Activated CD8-positive, alpha-beta T cell treated with anti-CD3 and anti-CD28 coated beads for 36 hours (primary cell): Measurements from ENCODE around the gene NFATC2. TPM values are rescaled to one million over a fixed set of nuclear protein-coding genes. Genes with fewer than 3 reads are reported as not detected.

Experiments used
- ATAC-seq: fragments of 200-7000 bp; cut with Tn5 transposase; one replicate; pipeline ENCODE4 v1.10.0; 2021; ENCODE audit warnings: mild to moderate bottlenecking, moderate library complexity
- CTCF ChIA-PET: fragments of 350-600 bp; sonication (Branson Sonifier 250); formaldehyde crosslinking; loops from one replicate; lab custom pipeline; 2021; ENCODE audit warnings: antibody characterized with exemption; lab: Charles Lee
- POLR2A ChIA-PET: fragments of 350-600 bp; sonication (Branson Sonifier 250); formaldehyde crosslinking; loops from one replicate; lab custom pipeline; 2021; ENCODE audit warnings: antibody characterized with exemption; lab: Charles Lee
- DNase-seq: peaks from one replicate; pipeline ENCODE4 v3.0.0-alpha.2; 2020
- H3K27ac Mint-ChIP-seq: one replicate; pipeline ENCODE4 v1.8.0; 2021; ENCODE audit warnings: mild to moderate bottlenecking, mixed read lengths
- H3K27me3 Mint-ChIP-seq: one replicate; pipeline ENCODE4 v1.8.0; 2021; ENCODE audit warnings: mixed read lengths
- H3K36me3 Mint-ChIP-seq: one replicate; pipeline ENCODE4 v1.8.0; 2021; ENCODE audit warnings: low read depth, mixed read lengths
- H3K4me1 Mint-ChIP-seq: one replicate; pipeline ENCODE4 v1.8.0; 2021; ENCODE audit warnings: low read depth, mixed read lengths
- H3K4me3 Mint-ChIP-seq: one replicate; pipeline ENCODE4 v1.8.0; 2021; ENCODE audit warnings: mild to moderate bottlenecking, moderate library complexity, mixed read lengths
- H3K9me3 Mint-ChIP-seq: one replicate; pipeline ENCODE4 v1.8.0; 2021; ENCODE audit warnings: mixed read lengths
- intact Hi-C: fragments of 100-400 bp; cut with micrococcal nuclease; formaldehyde crosslinking; loops from one replicate; pipeline ENCODE4 v1.10.0; 2022
- total RNA-seq, 2 experiments: library from RNA; stranded (reverse); gene quantifications; one replicate each; pipeline ENCODE4 v1.2.3, GENCODE V29; 2021
- TF ChIP-seq, protein P1 (sequence below): fragments of 200-600 bp; IDR thresholded peaks from one replicate; pipeline ENCODE4 v1.8.0; 2022; ENCODE audit warnings: antibody characterized with exemption, mild to moderate bottlenecking

NFATC2 gene
- total RNA-seq, 2 experiments from 2014 or later: 38.3 to 40.9 TPM

DNA sequence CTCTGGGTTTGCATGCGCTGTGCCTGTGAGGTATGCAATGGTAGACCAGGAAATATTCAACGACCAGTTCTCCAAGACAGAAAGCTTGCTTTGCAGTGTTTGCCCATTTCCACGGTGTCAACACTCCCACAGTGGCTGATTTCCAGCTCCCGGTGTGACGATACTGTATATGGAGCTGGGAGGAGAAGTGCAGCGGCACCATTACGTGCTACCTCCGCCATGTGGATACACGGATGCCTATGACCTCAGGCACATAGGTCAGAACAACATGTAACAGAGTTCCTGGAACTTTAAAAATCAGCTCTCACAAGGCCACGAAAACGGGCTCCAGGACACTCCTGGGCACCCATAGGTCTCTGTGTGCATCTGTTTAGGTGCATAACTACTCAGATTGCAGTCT lies 51.1 kb downstream of the NFATC2 start:
- TF ChIP-seq, protein P1, sequence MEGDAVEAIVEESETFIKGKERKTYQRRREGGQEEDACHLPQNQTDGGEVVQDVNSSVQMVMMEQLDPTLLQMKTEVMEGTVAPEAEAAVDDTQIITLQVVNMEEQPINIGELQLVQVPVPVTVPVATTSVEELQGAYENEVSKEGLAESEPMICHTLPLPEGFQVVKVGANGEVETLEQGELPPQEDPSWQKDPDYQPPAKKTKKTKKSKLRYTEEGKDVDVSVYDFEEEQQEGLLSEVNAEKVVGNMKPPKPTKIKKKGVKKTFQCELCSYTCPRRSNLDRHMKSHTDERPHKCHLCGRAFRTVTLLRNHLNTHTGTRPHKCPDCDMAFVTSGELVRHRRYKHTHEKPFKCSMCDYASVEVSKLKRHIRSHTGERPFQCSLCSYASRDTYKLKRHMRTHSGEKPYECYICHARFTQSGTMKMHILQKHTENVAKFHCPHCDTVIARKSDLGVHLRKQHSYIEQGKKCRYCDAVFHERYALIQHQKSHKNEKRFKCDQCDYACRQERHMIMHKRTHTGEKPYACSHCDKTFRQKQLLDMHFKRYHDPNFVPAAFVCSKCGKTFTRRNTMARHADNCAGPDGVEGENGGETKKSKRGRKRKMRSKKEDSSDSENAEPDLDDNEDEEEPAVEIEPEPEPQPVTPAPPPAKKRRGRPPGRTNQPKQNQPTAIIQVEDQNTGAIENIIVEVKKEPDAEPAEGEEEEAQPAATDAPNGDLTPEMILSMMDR: no peak
- Mint-ChIP-seq H3K36me3 (peaks cover 82% of the 10 kb centered on the region), H3K9me3 (no peaks in the 10 kb centered on the region), H3K27me3 (no peaks in the 10 kb centered on the region), H3K4me1 (peaks cover 90% of the 10 kb centered on the region), H3K4me3 (no peak overlapping the region), H3K27ac (peak overlapping the region; percentile 66)
- DNase-seq: no peak
- no peak for ATAC-seq
- CTCF ChIA-PET: interaction anchor here (4.2 kb wide), 1 partner anchor 51 kb away, joined by 17 read pairs; the partner anchor contains the start of gene NFATC2
- intact Hi-C loops: no loop called here
- POLR2A ChIA-PET: interaction anchor here (0.8 to 6.4 kb wide), 6 partner anchors 8 to 104 kb away, joined by 3 to 56 read pairs (median 3); no protein-coding TSS in a partner anchor

GRCh38 chr20:51490635-51491034 lies 51.9 kb downstream of the NFATC2 start:
- TF ChIP-seq, protein P1: no peak
- H3K27me3 Mint-ChIP-seq: no peaks in the 10 kb centered on the region
- ChIA-PET CTCF (interaction anchor here (4.2 kb wide), 1 partner anchor 52 kb away, joined by 17 read pairs; the partner anchor contains the start of gene NFATC2), POLR2A (interaction anchor here (1.1 to 6.4 kb wide), 6 partner anchors 9 to 105 kb away, joined by 3 to 56 read pairs (median 3); no protein-coding TSS in a partner anchor)
- peaks cover 82% of the 10 kb centered on the region for H3K36me3 Mint-ChIP-seq
- no peak for ATAC-seq
- no peak for DNase-seq
- H3K9me3 Mint-ChIP-seq: no peaks in the 10 kb centered on the region
- intact Hi-C loops: no loop called here
- peak overlapping the region; percentile 12 for H3K27ac Mint-ChIP-seq
- peaks cover 90% of the 10 kb centered on the region for H3K4me1 Mint-ChIP-seq
- no peak overlapping the region for H3K4me3 Mint-ChIP-seq

DNA sequence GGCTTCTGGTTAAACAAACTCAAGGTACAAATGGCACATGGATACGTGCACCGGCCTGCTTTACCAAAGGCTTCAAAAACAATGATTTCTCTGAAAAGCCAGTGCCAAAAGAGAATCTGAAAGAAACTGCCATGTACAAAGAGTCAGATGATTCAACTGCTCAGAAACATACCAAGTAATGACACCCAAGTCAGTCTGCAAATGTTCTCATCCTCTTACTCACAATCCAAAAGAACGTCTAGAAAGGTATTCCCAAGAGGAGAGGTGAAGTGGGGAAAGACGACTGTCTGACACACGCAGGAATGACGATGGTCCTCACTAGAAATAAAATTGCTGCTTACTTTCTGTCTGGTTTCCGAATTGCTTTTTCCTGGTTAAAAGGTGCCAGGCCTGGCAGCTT lies 52.9 kb downstream of the NFATC2 start:
- CTCF ChIA-PET: interaction anchor here (0.9 kb wide), 1 partner anchor 23 kb away, joined by 3 read pairs; no protein-coding TSS in a partner anchor
- H3K27ac Mint-ChIP-seq: peak overlapping the region; percentile 40
- ATAC-seq: no peak
- intact Hi-C loops: no loop called here
- H3K4me1 Mint-ChIP-seq: peaks cover 90% of the 10 kb centered on the region
- no peaks in the 10 kb centered on the region for H3K9me3 Mint-ChIP-seq
- H3K27me3 Mint-ChIP-seq: no peaks in the 10 kb centered on the region
- DNase-seq: no peak
- H3K4me3 Mint-ChIP-seq: no peak overlapping the region
- POLR2A ChIA-PET: interaction anchor here (1.3 kb wide), 1 partner anchor 33 kb away, joined by 4 read pairs; no protein-coding TSS in a partner anchor
- TF ChIP-seq, protein P1: no peak
- H3K36me3 Mint-ChIP-seq: peaks cover 82% of the 10 kb centered on the region

DNA sequence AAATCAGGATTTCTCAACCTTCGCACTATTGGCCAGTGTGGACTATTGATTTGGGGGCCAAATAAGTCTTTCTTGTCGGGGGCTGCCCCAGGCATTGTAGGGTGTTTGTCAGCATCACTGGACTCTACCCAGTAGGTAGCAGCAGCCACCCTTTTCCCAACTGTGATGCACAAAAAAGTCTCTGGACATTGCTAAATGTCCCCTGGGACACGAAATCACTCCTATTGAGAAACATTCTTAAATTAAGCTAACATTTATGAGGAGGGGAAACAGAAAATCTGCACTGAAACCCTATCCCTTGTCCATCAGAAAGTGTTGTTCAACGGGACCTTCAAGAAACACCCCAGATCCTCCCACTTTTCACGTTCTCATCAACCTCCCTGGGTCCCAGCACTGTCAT lies 54.2 kb downstream of the NFATC2 start:
- intact Hi-C loops: no loop called here
- no peaks in the 10 kb centered on the region for H3K9me3 Mint-ChIP-seq
- DNase-seq (no peak), ATAC-seq (no peak)
- peaks cover 83% of the 10 kb centered on the region for H3K36me3 Mint-ChIP-seq
- no peak overlapping the region for H3K4me3 Mint-ChIP-seq
- no peaks in the 10 kb centered on the region for H3K27me3 Mint-ChIP-seq
- TF ChIP-seq, protein P1: no peak
- POLR2A ChIA-PET: no interaction called here
- H3K4me1 Mint-ChIP-seq: peaks cover 89% of the 10 kb centered on the region
- CTCF ChIA-PET: no interaction called here
- peak overlapping the region; percentile 5 for H3K27ac Mint-ChIP-seq

- Mint-ChIP-seq H3K4me3 (no peak overlapping the region), H3K36me3 (peaks cover 84% of the 10 kb centered on the region), H3K27ac (peak overlapping the region; percentile 32), H3K4me1 (peaks cover 87% of the 10 kb centered on the region), H3K9me3 (no peaks in the 10 kb centered on the region), H3K27me3 (no peaks in the 10 kb centered on the region)
- POLR2A ChIA-PET: interaction anchor here (0.8 to 2.2 kb wide), 2 partner anchors 38 to 48 kb away, joined by 3 to 8 read pairs; no protein-coding TSS in a partner anchor
- intact Hi-C loops: no loop called here
- CTCF ChIA-PET: interaction anchor here (1.2 kb wide), 1 partner anchor 16 kb away, joined by 3 read pairs; no protein-coding TSS in a partner anchor
- ATAC-seq (no peak), DNase-seq (no peak)
- TF ChIP-seq, protein P1: no peak
Measured at GRCh38 chr20:51487565-51488268, 54.8 kb downstream of the NFATC2 start.
